ENCODE data around the gene TMBIM1. TPM values are rescaled to one million over a fixed set of nuclear protein-coding genes. Genes with fewer than 3 reads are reported as not detected.

Gene TMBIM1
- total and polyA plus RNA-seq, 9 of the 15 experiments (the other 6 are each of a cell fraction or from before 2014, with no cell fraction given): 14.2 to 105 (median 47.0) TPM

- no peaks in the 10 kb centered on the region for H3K27me3 ChIP-seq (ENCODE audit: control insufficient read depth in 2 of 2, insufficient read depth in 2 of 2, low read length in 2 of 2)
- peak overlapping the region; percentile 37; the same call in 2 of the 3 replicates for H3K27ac ChIP-seq (ENCODE audit: extremely low read depth, low read depth, low read length)
- no peaks in the 10 kb centered on the region for H4K20me1 ChIP-seq (replicated peaks; ENCODE audit: control insufficient read depth, insufficient read depth, low read length)
- H3K9me3 ChIP-seq (replicated peaks; ENCODE audit: control insufficient read depth, insufficient read depth, low read depth, low read length): no peaks in the 10 kb centered on the region
- BruUV-seq (replicated peaks): no TSS peak
- peak overlapping the region in 1 of 2 experiments; percentile 46; a peak in 3 of 4 replicates for H3K9ac ChIP-seq (ENCODE audit: insufficient read depth in 1 of 2, low read depth in 2 of 2, low read length in 2 of 2)
- no peaks in the 10 kb centered on the region for H3K9me1 ChIP-seq (ENCODE audit: control insufficient read depth, insufficient read depth, low read length)
- peaks cover 37 to 52% of the 10 kb centered on the region in 2 experiments for H3K4me1 ChIP-seq (replicated peaks in 1 of 2; ENCODE audit: control insufficient read depth in 2 of 2, insufficient read depth in 2 of 2, low read length in 2 of 2)
- WGBS (ENCODE audit: insufficient coverage, low coverage, missing lambda C conversion rate): 43% methylated on average over 6 of the region's 8 CpGs
- POLR2A ChIA-PET: interaction anchor here (0.7 to 1.2 kb wide), 3 partner anchors 10 to 67 kb away, joined by 3 read pairs; no protein-coding TSS in a partner anchor
- intact Hi-C loops (cut with micrococcal nuclease) (no loop called here), in situ Hi-C loops (cut with MboI) (no loop called here)
- 0 out of 3 replicates have a peak, but pooled peaks cover 2% of the 10 kb centered on the region for H3K36me3 ChIP-seq (ENCODE audit: control insufficient read depth, insufficient read depth, low read length)
- no peak for FAIRE-seq
- no peak for DNase-seq (ENCODE audit: extremely low read depth in 1 of 4, low spot score in 3 of 4)
- TF ChIP-seq CREM (IDR thresholded peaks at IDR 0.05; ENCODE audit: low read depth) (no peak), ZNF274 (IDR thresholded peaks at IDR 0.05; ENCODE audit: borderline replicate concordance, low read depth, low read length) (no peak), ZBED1 (IDR thresholded peaks at IDR 0.05) (no peak), NR2C1 (IDR thresholded peaks at IDR 0.05) (peak; percentile 26; the same call in 1 of the 2 replicates), NR2C1 (tag; IDR thresholded peaks at IDR 0.05) (no peak), ZBTB7A (IDR thresholded peaks at IDR 0.05; ENCODE audit: borderline replicate concordance, control insufficient read depth, low read depth, low read length) (0 out of 2 replicates have a peak, but pooled peaks have one; percentile 26)
- no peak overlapping the region for H2AFZ ChIP-seq (ENCODE audit: low read depth, low read length)
- no peak overlapping the region for H3K4me2 ChIP-seq (ENCODE audit: insufficient read depth, low read length)
- no peak overlapping the region for H3K4me3 ChIP-seq
- ATAC-seq: no peak
- CTCF ChIA-PET (ENCODE audit: low intra/inter-chr PET ratio): no interaction called here
- peaks cover 44% of the 10 kb centered on the region for H3K79me2 ChIP-seq (ENCODE audit: control insufficient read depth, insufficient read depth, low read length)
Measured at GRCh38 chr2:218329826-218330593, 37.7 kb upstream of the TMBIM1 start.
